GM19455 (cell line): ENCODE results near the gene ZDHHC17.
A peak's percentile ranks its signal among the peaks of the same experiment; 100 is the strongest.

ENCODE experiments used
- ATAC-seq: cut with Tn5 transposase; IDR thresholded peaks from one replicate; pipeline ENCODE4 v1.9.1; 2021; ENCODE audit not compliant: unreplicated experiment

The ZDHHC17 gene

DNA sequence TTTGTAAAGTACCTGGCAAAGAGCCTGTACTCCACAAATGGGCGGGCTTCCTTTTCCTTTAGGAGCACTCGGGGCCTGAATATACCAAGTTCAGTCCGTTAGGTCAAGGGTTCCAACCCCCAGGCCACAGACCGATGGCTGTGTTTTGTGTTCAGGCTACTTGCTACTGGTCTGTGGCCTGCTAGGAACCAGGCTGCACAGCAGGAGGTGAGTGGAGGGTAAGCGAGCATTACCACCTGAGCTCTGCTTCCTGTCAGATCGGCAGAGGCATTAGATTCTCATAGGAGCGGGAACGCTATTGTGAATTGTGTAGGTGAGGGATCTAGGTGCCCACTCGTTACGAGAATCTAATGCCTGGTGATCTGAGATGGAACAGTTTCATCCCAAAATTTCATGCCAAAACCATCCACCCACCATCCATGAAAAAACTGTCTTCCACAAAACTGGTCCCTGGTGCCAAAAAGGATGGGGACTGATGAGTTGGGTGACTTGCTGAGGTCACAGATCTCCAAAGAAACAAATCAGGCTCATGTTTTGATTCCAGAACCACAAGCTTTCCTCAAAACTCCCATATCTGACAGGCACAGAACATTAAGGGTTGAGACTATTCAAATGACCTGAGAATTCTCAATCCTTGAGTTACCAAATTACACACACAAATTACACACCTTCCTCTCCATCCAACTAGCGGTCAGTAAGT is 110.7 kb downstream of the ZDHHC17 start:
- no peak for ATAC-seq

DNA sequence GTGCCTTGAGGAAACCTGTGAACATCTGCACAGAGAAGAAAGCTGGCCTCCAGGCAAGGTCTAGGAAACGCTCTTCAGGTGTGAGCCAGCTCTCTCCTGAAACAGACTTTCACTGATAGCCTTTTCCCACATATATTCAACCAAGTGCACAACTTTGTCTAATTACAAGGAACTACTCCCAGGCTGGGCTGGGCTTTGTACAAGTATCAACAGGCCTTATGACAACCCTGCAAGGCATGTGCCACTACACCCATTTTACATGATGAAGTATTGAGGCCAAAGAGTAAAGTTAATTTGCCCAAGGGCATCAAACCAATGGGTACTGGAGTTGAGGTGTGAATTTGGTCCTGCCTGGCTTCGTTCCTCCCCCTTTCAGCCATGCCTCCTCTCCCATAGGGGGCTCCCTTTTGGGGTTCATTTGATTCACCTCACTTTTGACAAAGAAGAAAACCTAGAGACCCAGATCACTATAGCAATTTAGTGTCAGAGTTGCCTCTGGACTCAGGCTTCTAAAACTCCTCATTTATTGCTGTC is 112.8 kb downstream of the ZDHHC17 start:
- ATAC-seq: no peak

DNA sequence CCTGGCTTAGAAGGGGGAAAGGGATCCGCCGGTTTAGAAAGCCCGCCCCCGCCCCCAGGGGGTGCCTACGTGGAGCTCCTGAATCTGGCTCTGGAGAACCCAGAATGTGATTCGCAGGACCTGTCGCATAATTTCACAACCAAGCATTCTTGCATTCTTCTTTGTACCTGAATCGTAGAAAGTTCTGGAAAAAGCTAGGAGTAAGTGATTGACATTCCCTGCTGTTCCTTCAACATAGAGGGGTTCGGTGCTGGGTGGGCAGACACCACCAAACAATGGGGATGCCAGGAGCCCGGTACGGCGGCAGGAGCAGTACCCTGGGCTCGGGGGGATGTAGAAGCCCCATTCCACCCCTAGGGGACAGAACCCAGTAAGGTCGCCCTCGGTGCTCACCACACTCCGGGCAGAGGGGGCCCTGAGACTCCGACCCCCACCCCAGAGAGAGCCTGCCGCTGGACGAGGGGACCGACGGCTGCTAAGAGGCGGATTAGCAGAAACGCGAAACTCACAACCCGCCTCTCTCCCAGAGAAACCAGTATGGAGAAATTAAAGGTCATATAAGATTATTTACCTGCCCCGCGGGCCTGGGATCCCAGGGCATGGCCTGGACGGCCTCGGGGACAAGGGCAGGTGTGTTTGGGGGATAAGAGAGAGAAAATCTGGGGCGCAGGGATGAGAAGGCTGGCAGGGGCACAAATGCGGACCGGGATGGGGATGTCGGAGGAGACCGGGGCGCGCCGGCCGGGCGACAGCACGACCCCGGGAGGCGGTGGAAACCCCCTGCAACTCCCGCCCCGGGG is 114.4 kb downstream of the ZDHHC17 start:
- ATAC-seq: peak; percentile 25

DNA sequence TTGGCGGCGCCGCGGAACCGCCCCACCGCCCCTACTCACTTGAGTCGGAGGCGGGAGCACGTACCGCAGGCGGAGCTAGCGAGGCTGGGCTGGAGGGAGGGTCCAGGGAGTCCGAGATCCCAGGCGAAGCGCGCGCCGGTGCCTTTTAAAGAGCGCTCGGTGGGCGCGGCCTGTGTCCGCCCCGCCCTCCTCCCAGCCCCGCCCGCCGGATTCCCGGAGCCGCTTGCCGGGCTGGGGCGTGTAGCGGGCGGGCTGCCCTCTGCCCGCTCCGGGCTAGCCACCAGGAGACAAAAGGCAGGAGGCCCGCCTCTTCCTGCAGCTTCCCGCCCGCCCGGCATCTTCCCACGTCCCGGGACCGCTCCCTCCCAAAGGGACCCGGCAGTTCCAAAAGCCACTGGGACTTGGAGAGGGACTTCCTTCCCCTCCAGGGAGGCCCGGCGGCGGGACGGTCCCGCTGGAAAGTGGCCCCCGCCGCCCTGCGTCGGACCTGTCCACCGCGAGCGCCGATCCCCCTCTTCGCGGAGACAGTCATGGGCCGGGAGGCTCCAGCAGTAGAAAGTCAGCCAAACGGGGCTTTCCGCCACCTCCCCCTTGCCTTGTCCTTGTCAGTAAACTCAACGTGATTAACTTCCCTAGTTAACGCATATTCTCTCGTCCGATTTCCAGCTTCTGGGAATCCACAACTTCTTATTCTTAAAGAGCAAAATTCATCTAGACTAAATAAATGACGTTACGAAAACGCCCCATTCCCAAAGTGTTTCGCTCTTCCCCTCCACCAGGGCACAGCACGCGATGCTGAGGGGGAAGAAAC is 115.2 kb downstream of the ZDHHC17 start, which contains the start of gene CSRP2:
CSRP2 (minus strand) TSS at position 121 of the 811 bp plus-strand sequence. CDS start 12,759 bp downstream, outside the sequence.
- peak; percentile 97 for ATAC-seq

DNA sequence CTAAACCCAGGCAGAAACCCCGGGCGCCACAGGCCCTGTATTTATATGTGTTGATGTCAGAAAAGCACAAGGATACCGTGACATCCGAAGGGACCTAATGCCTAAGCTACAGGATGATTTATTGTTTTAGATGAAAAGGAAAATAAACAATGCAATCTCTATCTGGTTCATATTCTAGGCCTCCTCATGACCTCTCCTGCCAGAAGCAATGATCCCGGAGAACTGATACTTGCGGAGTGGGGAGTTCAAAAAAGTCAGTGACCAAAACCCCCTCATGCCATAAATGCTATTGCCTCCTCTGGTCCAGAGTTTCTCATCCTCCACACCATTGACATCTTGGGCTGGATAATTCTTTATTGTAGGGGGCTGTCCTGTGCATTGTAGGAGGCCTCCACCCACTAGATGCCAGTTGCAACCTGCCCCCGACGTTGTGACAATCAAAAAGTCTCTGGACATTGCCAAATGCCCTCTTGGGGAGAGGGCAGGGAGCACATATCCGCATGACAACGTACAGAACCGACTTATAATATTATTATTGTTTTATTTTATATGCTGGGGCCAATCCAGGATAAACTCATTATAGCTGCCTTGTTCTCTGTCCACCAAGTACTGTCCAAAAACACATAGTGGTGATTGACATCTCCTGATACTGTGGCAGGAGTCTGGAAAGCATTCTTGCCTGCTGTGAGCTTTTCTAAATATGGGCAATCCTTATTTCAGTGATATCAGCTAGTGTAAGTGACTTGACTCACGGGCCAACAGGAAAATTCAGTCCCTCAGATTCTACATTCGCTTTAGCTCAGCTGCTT is 116.0 kb downstream of the ZDHHC17 start:
- no peak for ATAC-seq

DNA sequence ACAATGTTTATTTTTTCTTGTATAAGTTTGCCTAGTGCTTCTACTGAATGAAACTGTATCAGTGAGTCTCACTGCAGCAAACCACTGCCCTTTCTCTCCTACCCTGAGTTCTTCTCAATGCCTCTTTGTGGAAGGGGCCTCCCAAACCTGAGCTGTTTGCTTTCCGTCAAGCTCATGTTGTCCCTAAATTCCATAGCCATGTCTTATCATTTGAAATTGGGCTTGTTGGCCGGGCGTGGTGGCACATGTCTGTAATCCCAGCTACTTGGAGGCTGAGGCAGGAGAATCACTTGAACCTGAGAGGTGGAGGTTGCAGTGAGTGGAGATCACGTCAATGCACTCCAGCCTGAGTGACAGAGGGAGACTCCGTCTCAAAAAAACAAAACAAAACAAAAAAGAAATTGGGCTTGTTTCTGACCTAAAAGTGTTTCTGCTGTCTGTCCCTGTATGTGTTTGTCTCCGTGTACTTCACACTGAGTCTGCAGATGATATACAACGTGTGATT is 116.7 kb downstream of the ZDHHC17 start:
- ATAC-seq: no peak

DNA sequence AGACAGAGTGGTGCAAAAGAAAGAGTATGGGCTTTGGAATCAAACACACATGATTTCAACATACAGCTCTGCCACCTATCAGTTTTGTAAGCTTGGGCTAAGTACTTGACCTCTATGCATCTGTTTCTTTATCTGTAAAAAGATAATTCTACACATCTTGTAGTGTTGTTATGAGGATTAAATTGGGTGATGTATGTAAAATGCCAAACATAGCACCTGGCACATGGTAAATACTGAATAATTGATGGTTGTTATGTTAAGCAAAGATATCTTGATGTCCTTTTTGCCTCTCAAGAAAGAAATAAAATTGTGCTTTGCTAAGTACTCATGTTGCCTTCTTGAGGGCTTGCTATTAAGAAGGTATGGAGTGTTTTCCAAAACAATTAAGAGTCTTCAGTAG is 117.2 kb downstream of the ZDHHC17 start:
- ATAC-seq: no peak

DNA sequence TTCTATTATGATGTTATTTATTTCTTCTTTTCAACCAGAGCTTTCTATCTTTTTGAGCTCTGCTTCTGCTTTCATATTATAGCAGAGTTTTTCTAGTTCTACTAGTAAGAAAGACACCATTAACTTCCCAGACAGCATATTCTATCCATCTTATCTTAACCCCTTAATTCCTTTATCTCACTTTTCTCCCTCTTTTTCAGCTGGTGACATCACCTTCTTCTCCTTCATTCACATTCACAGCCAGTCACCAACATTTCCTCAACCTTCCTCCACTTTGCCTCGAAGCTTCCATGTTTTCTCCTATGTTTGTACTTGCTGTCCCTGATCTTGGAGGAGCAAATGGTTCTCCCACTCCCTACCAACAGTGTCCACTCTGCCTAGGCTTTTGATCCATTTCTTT is 118.5 kb downstream of the ZDHHC17 start:
- no peak for ATAC-seq

DNA sequence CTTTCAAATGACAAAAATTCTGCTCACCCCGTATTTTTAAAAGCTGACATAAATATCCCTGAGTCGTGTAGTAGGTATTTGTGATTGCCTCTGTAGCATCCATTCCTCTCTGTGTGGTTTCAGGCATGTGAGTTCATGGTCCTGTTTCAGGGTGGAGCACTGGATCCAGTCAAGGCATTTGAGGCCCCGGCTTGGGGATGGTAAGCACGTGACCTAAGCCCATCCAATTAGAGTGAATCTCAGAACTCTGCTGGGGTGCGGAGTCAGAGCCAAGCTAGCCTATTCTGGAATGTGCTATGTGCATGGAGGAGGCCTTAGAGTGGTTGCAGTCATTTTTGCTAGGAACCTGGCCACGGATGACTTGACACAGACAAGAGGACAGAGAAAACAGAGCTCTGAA is 119.2 kb downstream of the ZDHHC17 start:
- no peak for ATAC-seq

DNA sequence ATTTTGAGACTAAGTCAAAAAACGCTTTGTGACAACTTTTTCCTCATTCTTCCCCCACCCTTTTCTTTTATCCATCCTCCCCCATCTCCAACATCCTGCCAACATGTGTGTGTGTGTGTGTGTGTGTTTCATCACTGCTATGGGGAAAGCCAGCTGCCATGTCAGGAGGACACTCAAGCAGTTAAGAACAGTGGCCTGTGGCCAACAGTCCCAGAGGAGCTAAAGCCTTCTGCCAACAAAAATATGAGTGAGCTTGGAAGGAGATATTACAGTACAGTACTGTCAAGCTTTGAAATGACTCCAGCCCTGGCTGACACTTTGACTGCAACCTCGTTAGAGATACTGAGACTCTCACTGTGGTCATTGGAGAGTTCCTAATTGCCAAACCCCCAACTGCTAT is 119.9 kb downstream of the ZDHHC17 start:
- ATAC-seq: no peak

DNA sequence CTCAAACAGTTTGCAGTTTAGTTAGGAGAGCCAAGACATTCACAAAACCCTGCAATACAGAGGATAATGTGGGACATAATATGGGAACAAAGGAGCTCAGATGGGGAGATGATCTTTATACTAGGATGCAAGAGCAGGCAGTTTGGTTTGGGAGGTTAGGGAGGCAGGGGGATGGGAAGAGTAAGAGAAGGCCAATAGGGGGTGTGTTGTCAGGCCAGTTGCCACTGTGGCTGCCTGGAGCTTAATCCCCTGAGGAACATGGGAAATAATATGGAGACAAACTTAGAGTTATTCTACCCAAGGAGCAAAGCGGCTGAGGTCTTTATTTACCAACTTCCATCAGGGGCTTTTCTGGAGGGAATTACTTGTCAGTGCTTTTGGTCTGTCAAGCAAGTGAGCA is 124.9 kb downstream of the ZDHHC17 start:
- ATAC-seq: no peak

DNA sequence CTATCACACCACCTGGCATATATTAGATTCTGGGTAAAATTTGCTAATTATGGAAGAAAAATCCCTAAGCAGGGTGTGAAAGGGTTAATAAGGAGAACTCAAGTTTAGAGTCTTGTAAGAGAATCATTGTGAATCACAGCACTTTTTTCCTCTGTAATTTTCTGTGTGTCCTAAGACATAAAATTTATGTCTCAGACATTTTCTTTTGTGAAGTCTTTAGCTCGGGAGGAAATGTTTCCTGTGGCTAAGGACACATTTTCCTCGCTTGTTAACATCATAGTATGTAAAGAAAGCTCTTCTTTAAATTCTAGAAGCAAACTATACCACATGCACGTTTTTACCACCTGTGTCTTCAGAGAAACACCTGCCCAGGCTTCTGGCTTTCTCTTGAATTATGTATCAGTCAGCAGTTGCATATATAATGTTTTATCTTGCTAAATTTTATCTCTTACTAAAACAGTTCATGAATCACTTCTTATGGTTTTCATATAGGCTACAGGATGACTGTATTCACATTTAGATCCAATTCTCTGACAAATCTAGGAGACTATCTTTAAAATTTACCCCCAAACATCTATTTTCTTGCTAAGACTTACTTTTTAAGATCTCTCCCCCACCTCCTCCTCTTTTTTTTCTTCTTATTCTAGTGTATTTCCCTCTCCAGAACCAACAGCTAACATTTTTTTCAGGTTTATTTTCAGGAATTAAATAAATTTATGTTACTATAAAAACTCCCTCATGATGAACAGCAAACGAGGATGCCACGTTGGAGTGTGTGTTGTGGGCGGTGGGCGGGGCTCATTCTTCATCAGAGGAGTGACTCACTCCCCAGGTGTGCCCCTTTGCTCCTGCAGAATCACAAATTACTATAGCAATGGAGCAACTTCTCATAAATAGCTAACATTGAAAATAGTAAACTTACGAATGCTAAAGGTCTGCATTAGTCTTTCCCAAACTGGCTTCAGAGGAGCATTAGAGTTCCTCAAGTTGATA is 126.5 kb downstream of the ZDHHC17 start:
- no peak for ATAC-seq

DNA sequence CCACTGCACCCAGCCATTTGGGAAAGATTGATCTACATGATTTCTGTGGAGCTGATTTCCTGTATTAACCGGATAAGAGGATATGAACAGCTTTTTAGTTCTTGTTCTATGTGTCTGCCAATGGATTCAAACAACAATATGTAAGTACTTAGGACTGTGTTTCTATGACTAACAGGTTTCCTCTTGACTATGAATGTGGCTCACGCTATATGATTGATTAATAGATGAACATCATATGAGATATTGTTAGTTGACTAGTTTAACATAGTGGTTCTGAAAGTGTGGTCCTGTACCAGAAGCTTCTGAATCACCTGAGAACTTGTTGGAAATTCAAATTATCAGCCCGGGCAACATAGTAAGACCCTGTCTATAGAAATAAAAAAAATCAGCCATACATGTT is 127.7 kb downstream of the ZDHHC17 start:
- ATAC-seq: no peak

DNA sequence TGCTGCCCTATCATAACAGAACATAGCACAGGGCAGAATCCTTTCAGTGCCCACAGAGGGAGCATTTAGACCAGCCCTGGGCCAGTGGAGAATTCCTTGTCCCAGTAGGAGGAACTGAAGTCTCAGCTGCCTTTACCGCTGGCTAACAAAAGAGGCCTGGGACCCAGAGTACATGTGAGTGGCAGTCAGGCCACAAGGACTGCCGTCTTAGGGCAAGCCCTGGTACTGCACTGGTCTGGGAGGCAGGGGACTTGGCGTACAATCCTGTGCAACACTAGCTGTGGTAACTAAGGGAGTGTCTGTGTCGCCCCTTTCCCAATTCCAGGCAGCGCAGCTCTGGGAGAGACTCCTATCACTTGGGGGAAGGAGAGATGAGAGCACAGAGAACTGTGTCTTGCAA is 131.9 kb downstream of the ZDHHC17 start:
- no peak for ATAC-seq

DNA sequence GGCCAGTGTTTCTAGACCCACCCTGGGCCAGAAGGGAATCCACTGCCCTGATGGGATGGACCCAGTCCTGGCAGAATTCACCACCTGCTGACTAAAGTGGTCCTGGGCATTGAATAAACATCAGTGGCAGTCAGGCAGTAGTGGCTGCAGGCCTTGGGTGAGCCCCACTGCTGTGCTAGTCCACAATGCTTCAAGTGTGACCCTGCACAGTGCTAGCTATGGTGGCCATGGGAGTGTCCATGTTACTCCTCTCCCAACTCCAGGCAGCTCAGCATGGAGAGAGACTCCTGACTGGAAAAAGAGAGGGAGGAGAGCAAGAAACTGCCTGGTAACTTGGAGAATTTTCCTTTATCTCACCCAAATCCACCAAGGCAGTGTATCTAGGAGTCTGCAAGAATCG is 132.4 kb downstream of the ZDHHC17 start:
- ATAC-seq: no peak

DNA sequence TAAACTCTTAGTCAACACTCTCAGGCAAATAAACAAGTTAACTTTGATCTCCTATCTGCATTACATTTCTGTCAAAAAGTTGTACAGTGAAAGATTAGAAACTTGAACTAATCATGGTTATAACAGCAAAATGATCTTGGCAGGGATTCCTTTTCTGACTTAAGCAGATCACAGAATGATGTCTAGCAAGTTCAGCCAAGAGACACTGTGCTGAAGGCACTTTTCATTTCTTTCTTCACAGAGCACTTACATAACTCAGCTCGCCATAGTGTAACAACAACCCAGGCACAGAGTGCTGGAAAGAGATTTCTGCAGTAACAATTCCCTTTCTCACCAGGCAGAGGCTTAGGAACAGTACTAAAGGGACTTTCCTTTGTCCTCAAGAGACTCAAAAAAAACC is 134.5 kb downstream of the ZDHHC17 start:
- no peak for ATAC-seq

DNA sequence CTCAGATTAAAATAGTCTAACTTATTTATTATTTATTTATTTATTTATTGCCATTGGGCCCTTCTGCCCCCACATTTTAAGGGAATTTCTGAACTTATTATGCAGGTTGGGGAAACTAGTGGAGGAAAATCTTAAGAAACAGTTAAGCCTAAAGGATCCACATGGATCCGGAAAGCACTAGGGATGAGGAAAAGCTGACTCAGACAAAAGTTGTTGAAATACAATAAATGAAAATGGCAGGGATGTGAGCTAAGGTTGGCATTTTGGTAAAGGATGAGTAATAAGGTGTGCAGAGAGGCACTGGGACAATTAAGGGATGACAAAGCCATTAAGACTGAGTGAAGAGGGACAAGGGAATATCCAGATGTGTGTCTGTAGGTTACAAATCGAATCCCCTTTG is 135.6 kb downstream of the ZDHHC17 start:
- ATAC-seq: no peak

DNA sequence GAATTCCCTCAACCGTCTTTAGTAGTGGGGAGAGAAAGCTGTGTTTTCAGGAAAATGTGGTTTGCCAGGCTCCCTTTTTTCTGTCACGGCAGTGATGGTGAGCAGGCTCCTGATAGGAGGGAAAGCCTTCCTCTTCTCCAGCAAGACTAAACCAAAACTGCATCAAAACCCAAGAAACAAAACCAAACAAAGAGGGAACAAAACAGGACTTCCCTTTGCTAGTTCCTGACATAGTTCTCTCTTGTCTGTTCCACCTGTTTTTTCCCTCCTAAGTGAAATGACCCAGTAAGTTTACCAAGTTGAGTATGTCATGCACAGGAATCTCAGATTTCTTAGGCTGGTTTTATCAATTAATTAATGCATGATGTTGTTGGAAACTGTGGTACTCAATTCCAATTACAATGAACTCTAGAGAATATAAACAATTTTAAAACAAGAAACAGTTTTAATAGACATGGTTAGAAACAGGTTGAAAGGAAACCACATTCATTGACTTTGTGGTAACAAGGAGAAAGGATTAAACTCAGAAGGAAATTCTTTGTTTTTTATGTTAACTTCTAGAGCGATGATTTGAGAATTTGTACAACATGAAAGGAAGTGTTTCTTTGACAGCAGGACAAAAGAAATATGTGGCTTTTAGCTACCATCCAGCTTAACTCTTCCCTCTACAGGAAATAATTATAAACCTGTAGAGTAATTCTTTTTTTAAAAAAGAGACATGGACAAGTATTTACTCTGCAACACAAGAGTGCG is 137.9 kb downstream of the ZDHHC17 start:
- ATAC-seq: no peak
